Fibroblast of skin of back (primary cell): ENCODE measurements around the gene VAV1. TPM values are rescaled to one million over a fixed set of nuclear protein-coding genes. Genes with fewer than 3 reads are reported as not detected.
A peak's percentile ranks its signal among the peaks of the same experiment; 100 is the strongest.

Experiments used
- DNase-seq: peaks from one replicate; pipeline ENCODE4 v3.0.0-alpha.2; 2013
- polyA plus RNA-seq, 2 experiments: library from polyadenylated mRNA; unstranded; fragments of 120-200 nt; gene quantifications; one replicate each; pipeline ENCODE4 v1.2.1, GENCODE V29; 2013; ENCODE audit not compliant: insufficient read length in 2 of 2

VAV1 gene, protein sequence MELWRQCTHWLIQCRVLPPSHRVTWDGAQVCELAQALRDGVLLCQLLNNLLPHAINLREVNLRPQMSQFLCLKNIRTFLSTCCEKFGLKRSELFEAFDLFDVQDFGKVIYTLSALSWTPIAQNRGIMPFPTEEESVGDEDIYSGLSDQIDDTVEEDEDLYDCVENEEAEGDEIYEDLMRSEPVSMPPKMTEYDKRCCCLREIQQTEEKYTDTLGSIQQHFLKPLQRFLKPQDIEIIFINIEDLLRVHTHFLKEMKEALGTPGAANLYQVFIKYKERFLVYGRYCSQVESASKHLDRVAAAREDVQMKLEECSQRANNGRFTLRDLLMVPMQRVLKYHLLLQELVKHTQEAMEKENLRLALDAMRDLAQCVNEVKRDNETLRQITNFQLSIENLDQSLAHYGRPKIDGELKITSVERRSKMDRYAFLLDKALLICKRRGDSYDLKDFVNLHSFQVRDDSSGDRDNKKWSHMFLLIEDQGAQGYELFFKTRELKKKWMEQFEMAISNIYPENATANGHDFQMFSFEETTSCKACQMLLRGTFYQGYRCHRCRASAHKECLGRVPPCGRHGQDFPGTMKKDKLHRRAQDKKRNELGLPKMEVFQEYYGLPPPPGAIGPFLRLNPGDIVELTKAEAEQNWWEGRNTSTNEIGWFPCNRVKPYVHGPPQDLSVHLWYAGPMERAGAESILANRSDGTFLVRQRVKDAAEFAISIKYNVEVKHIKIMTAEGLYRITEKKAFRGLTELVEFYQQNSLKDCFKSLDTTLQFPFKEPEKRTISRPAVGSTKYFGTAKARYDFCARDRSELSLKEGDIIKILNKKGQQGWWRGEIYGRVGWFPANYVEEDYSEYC
- not detected for polyA plus RNA-seq (2013, experiment 1 of 2; ENCODE audit: insufficient read length)
- not detected for polyA plus RNA-seq (2013, experiment 2 of 2; ENCODE audit: insufficient read length)

DNA sequence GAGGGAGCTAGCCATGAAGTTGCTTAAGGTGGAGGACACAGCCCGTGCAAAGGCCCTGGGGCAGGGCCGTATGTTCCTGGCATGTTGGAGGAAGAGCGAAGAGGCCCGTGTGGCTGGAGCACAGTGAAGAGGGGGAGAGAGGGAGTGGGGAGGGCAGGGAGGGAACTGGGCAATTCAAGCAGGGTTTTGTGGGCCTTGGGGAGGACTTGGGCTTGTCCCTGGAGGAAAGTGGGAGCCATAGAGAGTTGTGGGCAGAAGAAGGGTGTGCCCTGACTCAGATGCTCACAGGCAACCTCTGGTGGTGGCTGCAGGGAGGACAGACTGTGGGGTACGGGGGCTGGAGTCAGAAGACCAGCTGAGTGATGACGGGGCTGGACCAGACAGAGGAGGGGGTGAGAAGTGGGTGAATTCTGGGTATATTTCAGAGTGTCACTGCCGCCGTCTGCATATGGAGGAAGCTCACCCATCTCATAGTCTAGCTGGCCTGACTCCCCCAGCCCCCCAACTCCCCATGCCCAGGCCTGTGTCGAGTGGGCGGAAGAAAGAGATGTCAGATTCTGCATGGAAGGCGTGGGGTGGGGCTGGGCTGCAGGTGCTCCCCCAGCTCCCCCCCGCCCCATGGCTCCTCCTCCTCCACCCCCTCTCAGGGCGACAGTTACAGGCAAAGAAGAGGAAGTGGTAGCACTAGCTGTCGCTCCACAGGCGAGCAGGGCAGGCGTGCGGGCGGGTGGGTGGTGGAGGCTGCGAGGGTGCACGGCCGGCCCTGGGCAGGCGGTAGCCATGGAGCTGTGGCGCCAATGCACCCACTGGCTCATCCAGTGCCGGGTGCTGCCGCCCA lies at the start of gene VAV1:
VAV1 (plus strand) TSS at position 681 of the 838 bp plus-strand sequence; CDS start at position 781, 100 bp downstream.
- no peak for DNase-seq

DNA sequence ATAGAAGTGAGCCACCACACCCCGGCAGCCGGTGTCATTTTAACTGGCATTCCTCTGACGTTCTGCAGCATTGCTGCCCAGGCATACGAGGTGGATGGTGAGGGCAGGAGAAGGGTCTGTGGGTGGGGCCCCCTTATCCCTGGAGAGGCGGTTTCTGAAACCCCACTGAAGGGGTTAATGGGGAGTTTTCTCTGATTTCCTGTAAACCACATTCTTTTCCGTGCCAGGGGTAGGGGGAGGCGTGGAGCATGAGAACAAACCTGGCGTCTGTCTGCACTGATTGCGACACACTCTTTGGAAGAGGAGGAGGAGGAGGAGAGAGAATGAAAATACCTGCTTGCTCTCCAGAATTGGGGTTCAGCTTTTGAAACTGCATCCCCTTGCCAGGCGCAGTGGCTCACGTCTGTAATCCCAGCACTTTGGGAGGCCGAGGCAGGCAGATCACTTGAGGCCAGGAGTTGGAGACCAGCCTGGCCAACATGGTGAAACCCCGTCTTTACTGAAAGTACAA lies 49.3 kb upstream of the VAV1 start:
- no peak for DNase-seq

DNA sequence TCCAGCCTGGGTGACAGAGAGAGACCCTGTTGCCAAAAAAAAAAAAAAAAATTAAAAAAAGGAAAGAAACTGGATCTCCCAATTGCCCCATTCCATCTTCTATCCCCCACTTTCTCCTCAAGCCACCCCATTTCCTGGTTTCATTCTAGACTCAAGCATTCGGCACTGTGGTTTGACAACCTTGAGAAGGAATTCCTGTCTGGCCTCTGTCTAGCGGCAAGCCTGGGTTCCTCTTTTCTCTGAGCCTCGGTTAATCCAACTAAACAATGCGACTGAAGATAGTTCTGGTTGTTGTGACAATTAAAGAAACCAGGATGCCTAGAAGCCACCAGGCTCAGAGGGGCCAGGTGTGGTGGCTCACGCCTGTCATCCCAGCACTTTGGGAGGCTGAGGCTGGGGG lies 48.8 kb upstream of the VAV1 start:
- DNase-seq: no peak

DNA sequence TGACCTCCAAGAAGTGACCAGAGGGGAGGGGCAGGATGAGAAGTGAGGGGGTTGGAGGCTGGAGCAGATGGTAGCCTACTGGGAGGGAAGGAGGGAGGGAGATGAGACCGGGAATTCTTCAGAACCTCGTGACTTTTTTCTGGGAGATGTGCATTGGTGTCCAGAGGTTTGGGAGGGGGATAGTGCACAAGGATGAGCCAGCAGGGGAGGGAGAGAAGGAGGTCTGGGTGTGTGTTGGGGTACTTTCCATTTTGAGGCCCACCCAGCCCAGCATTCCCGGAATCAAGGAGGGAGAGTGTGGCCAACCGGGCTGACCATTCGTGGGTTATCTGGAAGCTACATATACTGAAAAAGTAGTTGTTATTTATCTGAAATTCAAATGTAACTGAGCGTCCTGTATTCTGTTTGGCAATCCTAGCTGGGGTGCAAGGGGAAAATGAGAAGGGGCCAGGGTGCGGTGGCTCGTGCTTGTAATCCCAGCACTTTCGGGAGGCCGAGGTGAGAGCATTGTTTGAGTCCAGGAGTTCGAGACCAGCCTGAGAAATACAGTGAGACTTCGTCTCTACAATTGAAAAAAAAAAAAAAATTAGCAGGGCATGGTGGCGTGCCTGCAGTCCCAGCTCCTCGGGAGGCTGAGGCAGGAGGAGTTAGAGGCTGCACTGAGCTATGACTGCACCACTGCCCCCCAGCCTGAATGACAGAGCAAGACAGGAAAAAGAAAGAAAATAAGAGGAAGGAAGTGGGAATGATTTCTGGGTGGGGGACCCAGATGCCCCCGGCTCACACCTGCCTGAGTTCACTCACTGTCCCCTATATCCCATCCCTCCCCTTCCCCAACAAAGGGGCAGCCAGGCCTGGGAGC lies 47.6 kb upstream of the VAV1 start:
- DNase-seq: no peak

DNA sequence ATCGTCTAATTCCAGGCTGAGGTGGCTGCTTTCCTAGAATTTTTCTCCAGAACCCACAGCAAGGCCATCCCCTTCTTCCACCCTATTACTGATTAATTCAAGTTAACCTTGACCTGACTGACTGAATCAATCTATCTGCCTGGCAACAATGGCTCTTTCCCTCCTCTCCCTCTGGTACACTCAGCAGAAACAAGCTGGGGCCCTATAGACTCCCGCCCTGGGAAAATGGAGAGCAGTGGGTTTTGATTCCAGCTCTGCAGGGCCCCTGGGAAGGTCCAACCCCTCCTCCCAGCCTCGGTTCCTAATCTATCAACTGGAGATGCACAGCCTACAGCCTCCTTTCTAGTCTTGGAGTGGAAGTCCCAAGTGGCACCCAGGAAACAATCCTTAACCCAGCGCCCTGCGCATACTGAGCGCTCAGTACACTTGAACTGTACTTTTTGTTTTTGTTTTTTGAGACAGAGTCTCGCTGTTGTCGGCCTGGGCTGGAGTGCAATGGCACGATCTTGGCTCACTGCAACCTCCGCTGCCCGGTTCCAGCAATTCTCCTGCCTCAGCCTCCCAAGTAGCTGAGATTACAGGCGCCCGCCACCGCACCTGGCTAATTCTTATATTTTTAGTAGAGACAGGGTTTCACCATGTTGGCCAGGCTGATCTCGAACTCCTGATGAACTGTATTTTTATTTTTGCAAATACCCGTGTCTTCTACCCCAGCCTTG lies 46.8 kb upstream of the VAV1 start:
- DNase-seq: no peak

DNA sequence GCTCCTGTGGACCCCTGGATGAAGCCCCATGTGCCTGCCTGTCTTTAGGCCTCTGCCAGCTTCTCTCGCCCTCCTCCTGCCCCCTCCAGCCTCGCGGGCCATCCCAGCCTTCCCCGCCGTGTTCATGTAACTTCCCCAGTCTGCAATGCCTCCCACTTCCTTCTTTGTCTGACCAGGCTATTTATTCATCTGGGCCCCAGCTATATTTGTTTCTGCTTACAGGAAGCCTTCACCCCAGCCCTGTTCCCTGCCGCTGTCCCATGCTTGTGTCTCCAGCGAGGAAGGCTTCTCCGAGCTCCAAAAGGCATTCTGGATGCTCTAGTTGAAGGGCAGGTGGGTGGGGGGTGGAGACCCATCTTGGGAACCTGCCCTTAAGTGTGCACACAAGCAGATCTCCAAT lies 44.2 kb upstream of the VAV1 start:
- DNase-seq: no peak

DNA sequence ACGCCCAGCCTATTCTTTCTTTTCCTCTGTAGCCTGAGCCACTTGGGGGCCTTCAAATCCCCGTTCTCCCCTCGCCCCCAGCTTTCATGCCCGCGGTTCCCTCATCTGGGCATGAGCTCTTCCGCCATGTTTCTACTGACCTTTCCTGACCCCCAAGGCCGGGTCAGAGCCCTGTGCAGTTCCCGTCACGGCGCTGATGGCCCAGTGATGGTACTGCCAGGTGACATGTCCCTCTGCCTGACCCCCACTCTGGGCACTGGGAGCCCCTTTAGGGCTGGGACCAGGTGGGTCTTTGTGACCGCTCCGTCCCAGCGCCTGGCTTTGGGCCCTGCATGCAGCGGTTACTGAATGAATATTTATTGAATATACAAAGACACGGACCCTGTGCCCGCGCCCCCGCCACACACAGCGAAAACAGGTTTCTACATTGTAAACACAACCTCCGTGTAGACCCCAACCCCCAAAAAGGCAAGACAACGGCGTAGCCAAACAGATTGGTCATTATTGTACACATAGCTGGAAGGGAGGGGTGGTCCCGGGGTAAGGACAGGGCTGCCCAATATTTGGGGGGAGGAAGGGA lies 42.8 kb upstream of the VAV1 start:
- no peak for DNase-seq

DNA sequence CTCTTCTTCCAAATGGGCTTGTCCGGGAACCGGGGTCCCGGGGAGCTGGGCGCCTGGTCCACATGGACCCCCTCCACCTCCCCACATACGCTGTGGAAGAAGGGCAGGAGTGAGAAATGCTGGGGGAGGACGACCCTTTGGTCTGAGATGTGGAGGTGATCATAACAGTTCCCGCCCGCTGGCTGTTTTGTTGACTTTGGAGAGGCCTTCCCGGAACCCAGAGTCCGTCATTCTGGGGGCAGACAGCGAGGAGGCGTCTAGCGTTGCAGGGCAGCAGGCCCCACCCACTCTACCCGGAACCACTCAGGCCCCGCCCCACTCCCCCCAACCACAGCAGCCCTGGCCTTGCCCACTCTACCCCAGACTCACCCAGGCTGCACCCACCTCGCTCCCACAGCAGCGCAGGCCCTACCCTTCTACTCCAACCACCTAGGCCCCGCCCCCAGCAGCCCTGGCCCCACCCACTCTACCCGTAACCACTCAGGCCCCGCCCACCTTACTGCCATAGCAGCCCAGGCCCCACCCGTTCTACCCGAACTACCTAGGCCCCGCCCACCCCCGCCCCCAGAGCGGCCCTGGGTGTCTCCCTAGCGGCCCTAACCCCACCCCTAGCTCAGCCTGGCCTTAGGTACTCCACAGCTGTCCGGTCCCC lies 42.2 kb upstream of the VAV1 start:
- no peak for DNase-seq

DNA sequence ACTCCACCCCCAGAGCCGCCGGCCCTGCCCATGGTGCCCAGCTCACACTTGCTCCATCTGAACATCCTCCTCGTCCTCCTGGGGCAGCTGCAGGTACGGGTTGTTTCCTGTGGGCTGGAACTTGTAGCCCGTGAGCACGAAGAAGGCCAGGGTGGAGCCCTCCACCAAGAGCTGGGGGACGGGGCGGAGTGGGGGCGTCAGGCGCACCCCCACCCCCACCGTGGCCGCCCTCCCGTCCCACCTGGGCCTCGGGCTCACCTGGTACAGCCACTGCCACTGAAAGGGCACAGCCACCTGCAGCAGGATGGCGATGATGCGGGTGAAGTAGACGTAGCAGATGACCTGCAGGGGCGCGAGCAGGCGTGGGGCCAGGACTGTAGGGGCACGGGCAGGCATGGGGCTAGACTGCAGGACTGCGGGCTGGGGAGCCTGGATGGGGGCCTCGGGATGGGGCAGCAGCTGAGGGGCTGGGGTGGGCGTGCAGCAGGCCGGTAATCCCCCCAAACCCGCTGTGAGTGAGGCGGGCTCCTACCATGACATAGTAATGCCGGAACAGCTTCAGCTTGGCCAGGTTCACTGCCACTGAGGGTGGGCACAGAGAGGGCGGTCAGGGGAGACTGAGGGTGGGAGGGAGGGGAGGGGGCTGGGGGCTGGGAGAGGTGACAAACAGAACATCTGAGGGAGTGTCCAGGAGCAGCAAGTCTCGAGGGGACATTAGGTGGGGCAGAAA lies 41.4 kb upstream of the VAV1 start:
- DNase-seq: no peak

DNA sequence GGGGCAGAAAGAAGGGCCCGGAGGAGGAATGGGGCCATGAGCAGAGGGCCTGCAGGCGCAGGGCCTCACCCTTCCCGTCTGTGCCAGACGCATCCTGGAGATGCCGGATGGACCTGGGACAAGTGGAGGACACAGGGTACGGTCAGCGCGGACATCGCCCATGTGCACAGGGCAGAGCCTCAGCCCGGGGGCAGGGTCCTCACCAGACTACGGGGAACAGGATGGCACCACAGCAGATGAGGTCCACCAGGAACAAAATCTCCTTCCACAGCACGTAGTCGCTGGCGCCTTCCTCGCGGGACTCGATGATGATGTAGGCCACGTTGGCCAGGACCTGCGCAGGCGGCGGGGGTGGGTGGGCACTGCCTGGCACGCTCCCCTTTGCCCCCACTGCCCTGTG lies 40.7 kb upstream of the VAV1 start:
- DNase-seq: no peak

DNA sequence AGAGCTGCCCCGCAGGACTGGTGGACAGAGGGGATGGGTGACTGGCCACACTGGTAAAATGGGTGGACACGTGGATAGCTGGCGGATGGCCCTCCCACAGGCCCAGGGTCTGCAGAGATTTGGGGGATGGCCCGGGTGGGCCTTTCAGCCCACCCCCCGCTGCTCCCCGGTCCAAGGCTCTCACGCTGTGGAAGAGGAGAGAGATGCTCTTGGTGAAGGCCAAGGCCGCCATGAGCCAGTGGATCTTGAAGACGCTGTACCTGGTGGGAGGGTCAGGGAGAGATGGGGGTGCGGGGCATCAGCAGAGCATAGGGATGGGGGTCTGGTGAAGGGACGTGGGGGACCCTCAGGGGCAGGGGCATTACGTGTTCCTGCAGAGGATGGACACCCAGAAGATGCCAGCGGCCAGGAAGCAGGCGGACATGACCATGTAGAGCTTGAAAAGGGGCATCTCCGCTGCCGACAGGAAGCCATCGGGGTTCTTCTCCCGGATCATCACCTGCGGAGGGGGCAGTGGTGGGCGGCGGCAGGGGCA lies 39.6 kb upstream of the VAV1 start:
- DNase-seq: no peak

DNA sequence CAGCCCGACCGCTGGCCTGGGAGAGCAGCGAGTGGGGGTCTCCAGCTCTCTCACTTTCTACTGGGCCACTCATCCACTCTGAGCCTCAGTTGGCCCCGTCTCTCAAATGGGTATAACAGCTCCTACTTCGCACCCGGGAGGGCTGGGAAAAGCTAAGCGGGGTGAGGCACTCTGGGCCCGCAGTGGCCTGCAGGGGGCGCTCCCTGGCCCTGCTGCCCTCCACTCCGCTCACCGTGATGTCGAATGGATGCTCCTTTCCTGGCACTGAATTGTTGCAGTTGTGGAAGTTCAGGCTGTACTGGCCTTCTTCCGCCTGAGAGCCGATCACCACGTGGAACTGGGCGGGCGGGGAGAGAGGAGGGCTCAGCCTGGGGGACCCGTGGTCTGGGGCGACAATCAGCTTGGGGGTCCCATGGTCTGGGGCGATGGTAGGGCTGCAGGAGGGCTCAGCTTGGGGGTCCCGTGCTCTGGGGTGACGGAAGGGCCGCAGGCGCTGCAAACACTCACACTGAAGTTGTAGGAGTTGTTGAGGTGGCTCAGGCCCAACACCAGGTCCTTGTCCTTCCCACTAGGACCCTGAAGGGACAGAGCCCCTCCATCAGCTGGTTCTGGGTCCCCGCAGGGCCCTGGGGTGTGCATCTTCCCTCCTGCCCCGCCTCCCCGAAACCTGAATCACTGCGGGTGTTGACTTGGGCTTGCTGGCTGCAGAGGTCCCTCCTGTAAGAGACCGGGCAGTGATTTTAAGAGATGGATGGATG lies 39.0 kb upstream of the VAV1 start:
- no peak for DNase-seq

DNA sequence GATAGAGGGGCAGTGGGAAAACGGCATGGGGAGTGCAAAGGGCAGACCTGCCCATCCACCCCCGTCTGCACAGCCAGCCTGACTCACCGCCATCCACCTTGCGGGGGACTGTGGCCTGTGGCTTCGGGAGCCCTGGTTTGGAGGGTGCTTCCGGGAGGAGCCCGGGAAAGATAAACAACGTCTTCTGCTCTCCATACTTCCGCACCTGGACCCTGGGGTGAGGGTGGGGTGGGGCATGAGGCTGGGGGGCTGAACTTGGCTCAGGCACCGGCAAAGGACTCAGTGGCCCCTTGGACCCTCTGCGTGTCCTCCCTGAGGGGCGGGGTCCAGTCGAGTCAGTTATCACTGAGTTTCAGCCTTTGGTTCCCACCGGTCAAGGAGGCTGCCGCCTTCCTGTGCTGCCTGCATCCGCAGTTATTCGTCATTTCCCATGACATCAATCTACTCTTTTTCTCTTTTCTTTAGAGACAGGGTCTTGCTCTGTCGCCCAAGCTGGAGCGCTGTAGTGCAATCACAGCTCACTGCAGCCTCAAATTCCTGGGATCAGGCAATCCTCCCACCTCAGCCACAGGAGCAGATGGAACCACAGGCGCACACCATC lies 38.3 kb upstream of the VAV1 start:
- no peak for DNase-seq

DNA sequence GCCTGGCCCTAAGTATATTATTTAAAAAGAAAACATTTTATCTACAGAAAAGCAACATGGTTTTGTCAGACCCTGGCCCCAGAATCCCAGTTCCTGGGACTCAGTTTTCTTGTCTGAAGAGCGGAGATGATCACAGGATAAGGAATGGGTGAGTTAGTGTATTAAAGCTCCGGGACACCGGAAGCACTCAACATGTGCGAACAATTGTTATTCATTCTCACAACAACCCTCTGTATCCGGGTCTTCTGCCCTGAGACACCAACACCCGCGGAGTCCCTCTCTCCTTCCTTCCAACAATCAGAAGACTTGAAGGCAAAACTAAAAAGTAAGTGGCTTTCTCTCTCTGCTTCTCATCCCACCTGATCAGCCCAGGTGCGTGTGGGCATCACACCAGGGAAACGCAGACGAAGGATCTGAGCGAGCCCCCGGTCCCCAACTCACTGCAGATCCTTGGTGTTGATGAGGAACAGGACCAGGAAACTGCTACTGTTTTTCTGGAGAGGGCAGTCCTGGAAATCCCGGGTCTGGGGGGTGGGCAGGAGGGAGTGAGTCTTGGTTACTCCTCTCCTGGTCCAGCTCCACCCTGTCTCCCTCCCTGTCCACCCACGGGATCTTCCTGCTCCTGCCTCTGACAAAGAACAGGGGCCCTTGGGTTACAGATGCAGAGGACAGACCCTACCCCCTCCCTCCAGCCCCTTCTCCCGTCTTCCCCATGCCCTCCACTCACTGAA lies 37.2 kb upstream of the VAV1 start:
- peak; percentile 44 for DNase-seq

DNA sequence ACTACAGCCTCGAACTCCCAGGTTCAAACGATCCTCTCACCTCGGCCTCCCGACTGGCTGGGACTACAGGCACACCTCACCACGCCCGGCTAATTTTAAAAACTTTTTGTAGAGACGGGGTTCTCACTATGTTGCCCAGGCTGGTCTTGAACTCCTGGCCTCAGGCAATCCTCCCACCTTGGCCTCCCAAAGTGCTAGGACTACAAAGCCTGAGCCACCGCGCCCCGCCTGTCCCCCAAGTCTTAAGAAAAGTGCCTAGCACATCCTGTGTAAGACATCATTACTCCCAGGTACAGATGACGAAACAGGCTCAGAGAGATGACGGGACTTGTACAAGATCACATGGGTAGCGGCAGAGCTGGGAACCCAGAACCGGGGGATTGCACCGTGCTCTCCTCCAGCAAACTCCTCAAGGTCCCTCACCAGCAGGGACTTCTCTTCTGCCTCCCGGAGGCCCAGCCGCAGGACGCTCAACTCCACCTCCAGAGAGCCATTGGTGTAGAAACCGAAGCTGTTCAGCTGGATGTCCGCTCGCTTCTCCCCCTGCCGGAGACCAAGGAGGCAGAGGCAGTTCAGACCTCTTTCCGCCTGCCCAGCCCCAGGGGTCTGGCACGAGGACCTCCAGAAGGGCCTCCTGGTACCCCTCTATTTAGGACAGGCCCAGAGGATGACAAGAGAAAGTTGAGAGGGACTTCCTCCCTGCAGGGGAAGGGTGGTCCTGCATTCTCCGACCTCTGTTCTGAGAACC lies 36.2 kb upstream of the VAV1 start:
- DNase-seq: peak; percentile 89

DNA sequence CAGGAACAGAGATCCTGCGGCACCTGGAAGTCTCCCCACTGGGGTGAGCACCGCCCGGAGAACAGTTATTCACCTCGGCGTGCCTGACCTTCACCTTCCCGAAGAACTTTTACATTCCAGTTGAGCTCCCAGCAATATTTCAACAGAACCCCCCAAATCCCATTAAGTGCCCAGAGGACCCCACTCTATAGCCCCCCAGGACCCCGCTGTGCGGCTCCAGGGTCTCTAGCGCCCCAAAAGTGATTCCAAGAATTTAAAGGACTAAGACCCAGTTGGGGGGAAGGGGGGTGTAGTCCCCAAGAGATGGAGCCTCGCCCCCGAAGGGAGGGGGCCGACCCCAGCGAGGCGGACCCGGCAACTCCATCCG lies 35.6 kb upstream of the VAV1 start:
- DNase-seq: no peak
